H1 (cell line): ENCODE results near the gene ZNF189. TPM values are rescaled to one million over a fixed set of nuclear protein-coding genes. Genes with fewer than 3 reads are reported as not detected.

Experiments
- CTCF ChIA-PET: fragments of 300-600 bp; sonication (Branson Sonifier 250); formaldehyde crosslinking; loops from one replicate; lab custom pipeline; 2021; ENCODE audit not compliant: partially characterized antibody; lab: Charles Lee
- POLR2A ChIA-PET: fragments of 300-600 bp; sonication (Branson Sonifier 250); formaldehyde crosslinking; loops from one replicate; lab custom pipeline; 2021; ENCODE audit warnings: inconsistent platforms; ENCODE audit not compliant: partially characterized antibody; lab: Charles Lee
- DNase-seq, 2 experiments: peaks; one replicate each; pipeline versions ENCODE4 v3.0.0 to v3.0.0-alpha.2; 2010 to 2022; ENCODE audit warnings: low spot score in 2 of 2, low read depth in 1 of 2, mixed read lengths in 1 of 2
- FAIRE-seq: peaks from 2 replicates; lab custom pipeline; 2011; peaks lifted over from hg19 to GRCh38; lab: Jason Lieb, UNC
- H2AFZ ChIP-seq: 2 replicates; pipeline ENCODE4 v1.8.1; 2012; ENCODE audit warnings: low read length, inconsistent platforms
- H2AK5ac ChIP-seq: 2 replicates; pipeline ENCODE4 v1.6.1; 2013; ENCODE audit warnings: low read depth, low read length
- H2BK120ac ChIP-seq: replicated peaks from 2 replicates; pipeline ENCODE3; 2013; ENCODE audit warnings: low read depth, low read length, inconsistent platforms
- H2BK12ac ChIP-seq: 2 replicates; pipeline ENCODE4 v1.6.1; 2013; ENCODE audit warnings: low read depth, low read length
- H2BK15ac ChIP-seq: 2 replicates; pipeline ENCODE4 v1.6.1; 2013; ENCODE audit warnings: low read length
- H2BK20ac ChIP-seq: 2 replicates; pipeline ENCODE4 v1.6.1; 2013; ENCODE audit warnings: low read length
- H2BK5ac ChIP-seq: 2 replicates; pipeline ENCODE4 v1.6.1; 2013; ENCODE audit warnings: low read depth, low read length
- H3K14ac ChIP-seq: 2 replicates; pipeline ENCODE4 v1.6.1; 2013; ENCODE audit warnings: inconsistent platforms; ENCODE audit not compliant: insufficient read length
- H3K18ac ChIP-seq: 2 replicates; pipeline ENCODE4 v1.6.1; 2013; ENCODE audit warnings: low read length; ENCODE audit errors: extremely low read depth
- H3K23ac ChIP-seq: 2 replicates; pipeline ENCODE4 v1.6.1; 2013; ENCODE audit warnings: inconsistent platforms; ENCODE audit not compliant: insufficient read length
- H3K23me2 ChIP-seq: 2 replicates; pipeline ENCODE4 v1.6.1; 2013; ENCODE audit warnings: low read depth, low read length
- H3K27ac ChIP-seq: 2 replicates; pipeline ENCODE4 v1.6.1; 2011; ENCODE audit warnings: low read depth, low read length, inconsistent platforms
- H3K27me3 ChIP-seq, 4 experiments: replicated peaks in 1 of 4; 1 replicate in 1 of 4; 2 replicates in 3 of 4; pipeline versions ENCODE4 v1.6.1 to v1.8.1; 2011 to 2013; ENCODE audit warnings: low read length in 3 of 4, mild to moderate bottlenecking in 3 of 4, inconsistent platforms in 2 of 4, mixed read lengths in 2 of 4, moderate library complexity in 1 of 4; ENCODE audit not compliant: control insufficient read depth in 3 of 4, insufficient read depth in 3 of 4; ENCODE audit errors: extremely low read depth in 1 of 4
- H3K36me3 ChIP-seq, 4 experiments: 2 replicates each; pipeline versions ENCODE4 v1.6.1 to v1.8.1; 2011 to 2013; ENCODE audit warnings: mild to moderate bottlenecking in 4 of 4, low read length in 3 of 4, moderate library complexity in 2 of 4, control low read depth in 1 of 4, inconsistent platforms in 1 of 4; ENCODE audit not compliant: insufficient read depth in 4 of 4, control insufficient read depth in 2 of 4
- H3K4ac ChIP-seq: replicated peaks from 2 replicates; pipeline ENCODE3; 2013; ENCODE audit warnings: low read length, low read depth, mixed read lengths, inconsistent platforms; ENCODE audit not compliant: insufficient read length
- H3K4me1 ChIP-seq, 4 experiments: replicated peaks in 1 of 4; 1 replicate in 1 of 4; 2 replicates in 3 of 4; pipeline versions ENCODE4 v1.6.1 to v1.8.1; 2011 to 2013; ENCODE audit warnings: low read length in 3 of 4, inconsistent platforms in 2 of 4, mixed read lengths in 1 of 4; ENCODE audit not compliant: insufficient read depth in 4 of 4, control insufficient read depth in 3 of 4
- H3K4me2 ChIP-seq, 2 experiments: 2 replicates each; pipeline versions ENCODE4 v1.6.1 to v1.8.1; 2011 to 2013; ENCODE audit warnings: low read depth in 2 of 2, low read length in 2 of 2, control low read depth in 1 of 2, inconsistent platforms in 1 of 2, mild to moderate bottlenecking in 1 of 2; ENCODE audit not compliant: insufficient read depth in 1 of 2
- H3K4me3 ChIP-seq, 4 experiments: fragments of 200-600, 300-600 bp in 1 of 4; sonication (generic), shearing (Covaris generic), sonication (Bioruptor Twin) in 1 of 4; 2 replicates each; pipeline versions ENCODE4 v1.5.1 to v1.8.1; 2011 to 2016; ENCODE audit warnings: low read length in 4 of 4, low read depth in 3 of 4, control low read depth in 2 of 4, inconsistent platforms in 2 of 4, mild to moderate bottlenecking in 2 of 4, mixed read lengths in 1 of 4, moderate library complexity in 1 of 4; ENCODE audit not compliant: insufficient read depth in 2 of 4; ENCODE audit errors: extremely low read depth in 1 of 4
- H3K56ac ChIP-seq: replicated peaks from 2 replicates; pipeline ENCODE3; 2013; ENCODE audit warnings: low read depth, mild to moderate bottlenecking, mixed read lengths, low read length, inconsistent platforms; ENCODE audit not compliant: insufficient read length
- H3K79me1 ChIP-seq: 2 replicates; pipeline ENCODE4 v1.6.1; 2013; ENCODE audit warnings: low read depth, low read length, control low read depth
- H3K79me2 ChIP-seq, 2 experiments: 2 replicates each; pipeline versions ENCODE4 v1.6.1 to v1.8.1; 2012 to 2013; ENCODE audit warnings: low read length in 2 of 2, mild to moderate bottlenecking in 2 of 2, inconsistent platforms in 1 of 2; ENCODE audit not compliant: insufficient read depth in 2 of 2, control insufficient read depth in 1 of 2
- H3K9ac ChIP-seq, 4 experiments: replicated peaks in 1 of 4; 1 replicate in 1 of 4; 2 replicates in 3 of 4; pipeline versions ENCODE4 v1.6.1 to v1.8.1; 2011 to 2013; ENCODE audit warnings: low read depth in 3 of 4, low read length in 3 of 4, control low read depth in 2 of 4, mild to moderate bottlenecking in 2 of 4, moderate library complexity in 2 of 4, inconsistent platforms in 1 of 4; ENCODE audit errors: extremely low read depth in 1 of 4
- H3K9me3 ChIP-seq, 2 experiments: 2 replicates each; pipeline versions ENCODE4 v1.6.1 to v1.8.1; 2012 to 2013; ENCODE audit warnings: mild to moderate bottlenecking in 2 of 2, moderate library complexity in 2 of 2, control low read depth in 1 of 2, inconsistent platforms in 1 of 2, low read depth in 1 of 2, low read length in 1 of 2, mixed read lengths in 1 of 2; ENCODE audit not compliant: insufficient read depth in 2 of 2
- H4K20me1 ChIP-seq, 2 experiments: replicated peaks in 1 of 2; 2 replicates each; pipeline versions ENCODE3 to v1.8.1; 2011 to 2013; ENCODE audit warnings: inconsistent platforms in 2 of 2, low read length in 2 of 2, mild to moderate bottlenecking in 1 of 2; ENCODE audit not compliant: insufficient read depth in 2 of 2, control insufficient read depth in 1 of 2
- H4K5ac ChIP-seq: 2 replicates; pipeline ENCODE4 v1.6.1; 2013; ENCODE audit warnings: low read length, low read depth, mixed read lengths, inconsistent platforms; ENCODE audit not compliant: insufficient read length
- H4K8ac ChIP-seq: 2 replicates; pipeline ENCODE4 v1.8.0; 2013; ENCODE audit warnings: mild to moderate bottlenecking, moderate library complexity, low read length, inconsistent platforms; ENCODE audit not compliant: insufficient read depth; ENCODE audit errors: extremely low read depth
- H4K91ac ChIP-seq: replicated peaks from 2 replicates; pipeline ENCODE3; 2013; ENCODE audit warnings: low read length, mixed read lengths, inconsistent platforms; ENCODE audit not compliant: insufficient read length
- BACH1 ChIP-seq: IDR thresholded peaks from 2 replicates; pipeline ENCODE4 v1.6.1; 2012; ENCODE audit warnings: low read length, improper control_type of control experiment
- BCL11A ChIP-seq, 2 experiments: IDR thresholded peaks; one replicate each; pipeline ENCODE4 v1.6.1; 2011; ENCODE audit warnings: low read depth in 2 of 2, low read length in 2 of 2, mild to moderate bottlenecking in 2 of 2
- BRCA1 ChIP-seq: IDR thresholded peaks from 2 replicates; pipeline ENCODE4 v1.6.1; 2012; ENCODE audit warnings: low read depth, low read length, improper control_type of control experiment
- CBX8 ChIP-seq: fragments of 300-800, 300-1000 bp; sonication (generic); IDR thresholded peaks from 2 replicates; pipeline ENCODE4 v1.7.1; 2016; ENCODE audit warnings: low read depth, low read length, borderline replicate concordance
- CEBPB ChIP-seq: IDR thresholded peaks from 2 replicates; pipeline ENCODE4 v1.6.1; 2012; ENCODE audit warnings: low read depth, low read length
- CREB1 ChIP-seq: IDR thresholded peaks from 2 replicates; pipeline ENCODE4 v1.6.1; 2012; ENCODE audit warnings: inconsistent platforms
- CTCF ChIP-seq, 3 experiments: IDR thresholded peaks; 1 replicate in 2 of 3; 2 replicates in 1 of 3; pipeline versions ENCODE4 v1.5.1 to v1.6.1; 2011; ENCODE audit warnings: low read length in 3 of 3, mild to moderate bottlenecking in 3 of 3, inconsistent platforms in 2 of 3, low read depth in 1 of 3, moderate library complexity in 1 of 3; ENCODE audit not compliant: insufficient read depth in 1 of 3; ENCODE audit errors: control extremely low read depth in 1 of 3
- GABPA ChIP-seq: IDR thresholded peaks from 2 replicates; pipeline ENCODE4 v1.6.1; 2011; ENCODE audit warnings: mild to moderate bottlenecking, low read length, moderate library complexity, borderline replicate concordance; ENCODE audit not compliant: insufficient read depth
- KDM1A ChIP-seq: fragments of 200-600, 300-600 bp; sonication (generic); IDR thresholded peaks from 2 replicates; pipeline ENCODE4 v1.7.1; 2016; ENCODE audit warnings: mild to moderate bottlenecking, low read length, borderline replicate concordance
- MAFK ChIP-seq: IDR thresholded peaks from 2 replicates; pipeline ENCODE4 v1.6.1; 2012; ENCODE audit warnings: low read depth, mild to moderate bottlenecking, improper control_type of control experiment, low read length
- SP1 ChIP-seq: IDR thresholded peaks from 2 replicates; pipeline ENCODE4 v1.6.1; 2011; ENCODE audit warnings: low read depth, low read length
- SRF ChIP-seq: IDR thresholded peaks from 2 replicates; pipeline ENCODE4 v1.6.1; 2011; ENCODE audit warnings: mild to moderate bottlenecking, low read depth, low read length, moderate library complexity
- TEAD4 ChIP-seq: IDR thresholded peaks from 2 replicates; pipeline ENCODE4 v1.6.1; 2012; ENCODE audit warnings: low read depth, low read length, inconsistent platforms, mixed read lengths
- WGBS, 2 experiments: shearing (Covaris generic) in 1 of 2; methylation state at CpG; one replicate each; pipeline versions ENCODE4 v1.1.6 to v1.1.7; 2013 to 2015; ENCODE audit warnings: low lambda C conversion rate in 2 of 2, mixed read lengths in 2 of 2, inconsistent platforms in 1 of 2, low coverage in 1 of 2, missing lambda C conversion rate in 1 of 2; ENCODE audit not compliant: insufficient replicate concordance in 2 of 2, insufficient coverage in 1 of 2, insufficient read length in 1 of 2; ENCODE audit errors: extremely low coverage in 1 of 2, missing lambda C conversion rate in 1 of 2; 5-methylcytosine and 5-hydroxymethylcytosine counted together
- polyA plus RNA-seq, 7 experiments: library from polyadenylated mRNA; depleted of rRNA in 3 of 7; stranded (reverse) in 5 of 7; unstranded in 2 of 7; fragments of >200 nt in 5 of 7; fragments of 200-250 nt in 2 of 7; gene quantifications; 1 replicate in 5 of 7; 2 replicates in 1 of 7; 4 replicates in 1 of 7; pipeline versions ENCODE4 v1.2.1 to v1.2.3, GENCODE V29; 2011 to 2013; ENCODE audit warnings: missing spikeins in 2 of 7, mixed read lengths in 2 of 7
- total RNA-seq: library from RNA; stranded (reverse); fragmentation: NEBNext Ultra II Directional; extraction: Animal tissue kit (Norgen Biotek cat#: 25700); gene quantifications from 2 replicates; pipeline ENCODE4 v1.2.1, GENCODE V29; 2021

Gene ZNF189
- total and polyA plus RNA-seq, 2 of the 8 experiments (the other 6 are each of a cell fraction or from before 2014, with no cell fraction given): 1.9 to 12.3 TPM

GRCh38 chr9:101352892-101353463 is 45.7 kb upstream of the ZNF189 start:
- Histone ChIP-seq H3K79me1 (no peaks in the 10 kb centered on the region), H2AFZ (no peak overlapping the region), H3K23ac (no peak overlapping the region), H3K9me3 (no peaks in the 10 kb centered on the region), H3K18ac (no peak overlapping the region), H3K56ac (no peak overlapping the region), H3K4me3 (no peak overlapping the region), H3K14ac (no peak overlapping the region), H4K20me1 (no peaks in the 10 kb centered on the region), H3K9ac (no peak overlapping the region), H2BK20ac (no peak overlapping the region), H2BK15ac (no peak overlapping the region), H2AK5ac (no peak overlapping the region), H4K91ac (no peak overlapping the region), H2BK5ac (no peak overlapping the region), H3K79me2 (no peaks in the 10 kb centered on the region), H3K23me2 (no peaks in the 10 kb centered on the region), H2BK120ac (no peak overlapping the region), H2BK12ac (no peak overlapping the region), H4K8ac (no peak overlapping the region), H3K27me3 (no peaks in the 10 kb centered on the region), H3K4me1 (no peaks in the 10 kb centered on the region), H3K36me3 (no peaks in the 10 kb centered on the region), H3K4me2 (no peak overlapping the region), H3K4ac (no peak overlapping the region), H3K27ac (no peak overlapping the region), H4K5ac (no peak overlapping the region)
- ChIA-PET CTCF (interaction anchor here (0.5 to 1.6 kb wide), 6 partner anchors 26 to 1892 kb away, joined by 3 to 4 read pairs (median 3); no protein-coding TSS in a partner anchor), POLR2A (no interaction called here)
- WGBS, 2 experiments: 93% methylated on average over 6 of the region's 6 CpGs; no CpG with 5 or more reads in 1 of the 2 experiments
- no peak for FAIRE-seq
- no peak for DNase-seq
- TF ChIP-seq BRCA1 (no peak), CREB1 (no peak), CEBPB (no peak), BACH1 (no peak), TEAD4 (no peak), CTCF (IDR thresholded peaks at IDR 0.05; ENCODE audit: control extremely low read depth in 1 of 3, insufficient read depth in 1 of 3, low read depth in 1 of 3, low read length in 3 of 3) (no peak), SP1 (no peak), GABPA (no peak), MAFK (no peak), SRF (no peak), BCL11A (IDR thresholded peaks at IDR 0.05; ENCODE audit: low read depth in 2 of 2, low read length in 2 of 2) (no peak), CBX8 (no peak), KDM1A (no peak)
